Prostate gland (tissue), 2 donors: ENCODE data around the gene NTRK2.

Experiments used
- CTCF ChIP-seq, 4 experiments: fragments of 200-600 bp in 2 of 4; fragments of 450-650 bp in 2 of 4; sonication (generic) in 2 of 4; IDR thresholded peaks; 1 replicate in 3 of 4; 2 replicates in 1 of 4; pipeline ENCODE4 v1.5.1; 2016 to 2019; ENCODE audit warnings: antibody characterized with exemption in 4 of 4, mild to moderate bottlenecking in 2 of 4, moderate library complexity in 2 of 4
- POLR2AphosphoS5 ChIP-seq: sonication (generic); formaldehyde crosslinking; IDR thresholded peaks from one replicate; pipeline ENCODE4 v1.6.1; 2017; ENCODE audit warnings: antibody characterized with exemption

GRCh38 chr9:84748112-84748511 lies 78.6 kb downstream of the NTRK2 start:
- TF ChIP-seq POLR2AphosphoS5 (no peak), CTCF (IDR thresholded peaks at IDR 0.05) (no peak)
